Pancreas (tissue), 10 donors: Measurements from ENCODE around the gene HELZ2. TPM values are rescaled to one million over a fixed set of nuclear protein-coding genes. Genes with fewer than 3 reads are reported as not detected.
A peak's percentile ranks its signal among the peaks of the same experiment; 100 is the strongest.

ENCODE experiments used
- ATAC-seq, 4 donors: fragments of 200-7000 bp; cut with Tn5 transposase; one replicate each; pipeline versions ENCODE4 v1.8.0 to v1.9.1; 2020; ENCODE audit warnings: mild to moderate bottlenecking in 4 of 4, moderate library complexity in 4 of 4
- DNase-seq, 6 donors: peaks; one replicate each; pipeline ENCODE4 v3.0.0-alpha.2; 2020
- FAIRE-seq: peaks from 2 replicates; lab custom pipeline; 2012; peaks lifted over from hg19 to GRCh38; lab: Jason Lieb, UNC
- H3K27ac ChIP-seq, 4 donors: fragments of 200-600 bp; sonication (generic); 1 replicate in 3 of 4; 2 replicates in 1 of 4; pipeline versions ENCODE4 v1.5.0 to v1.8.0; 2020
- H3K27me3 ChIP-seq, 4 donors: fragments of 200-600 bp; one replicate each; pipeline ENCODE4 v1.8.0; 2021
- H3K36me3 ChIP-seq, 3 donors: fragments of 200-600 bp; sonication (generic) in 1 of 3; one replicate each; pipeline versions ENCODE4 v1.5.0 to v1.8.0; 2020 to 2021
- H3K4me1 ChIP-seq, 3 donors: fragments of 200-600 bp; one replicate each; pipeline ENCODE4 v1.8.0; 2021
- H3K4me3 ChIP-seq, 4 donors: fragments of 200-600 bp; sonication (generic) in 2 of 4; one replicate each; pipeline versions ENCODE4 v1.5.0 to v1.8.0; 2020 to 2021
- H3K9me3 ChIP-seq, 4 donors: fragments of 200-600 bp; one replicate each; pipeline ENCODE4 v1.8.0; 2021
- CTCF ChIP-seq, 4 donors: fragments of 200-600 bp; sonication (generic) in 3 of 4; IDR thresholded peaks; one replicate each; pipeline versions ENCODE4 v1.5.0 to v1.8.0; 2021; ENCODE audit warnings: antibody characterized with exemption in 4 of 4
- WGBS, 2 donors: extraction: QIAGEN DNeasy Blood & Tissue Kit; methylation state at CpG; one replicate each; pipeline ENCODE4 v1.1.7; 2013; 5-methylcytosine and 5-hydroxymethylcytosine counted together
- intact Hi-C, 3 donors: fragments of 100-400 bp; cut with DNase I; formaldehyde crosslinking; loops; one replicate each; pipeline versions ENCODE4 v1.11.1 to v1.14.2; 2022
- polyA plus RNA-seq, 2 donors: library from polyadenylated mRNA; stranded (reverse); fragments of 200-250 nt; gene quantifications; one replicate each; pipeline ENCODE4 v1.2.3, GENCODE V29; 2013
- total RNA-seq, 6 donors: library from RNA; stranded (reverse); fragmentation: NEBNext Ultra II Directional in 4 of 6; extraction: Animal tissue kit (Norgen Biotek cat#: 25700) in 4 of 6; gene quantifications; one replicate each; pipeline versions ENCODE4 v1.2.1 to v1.2.4, GENCODE V29; 2021 to 2023
- donor health status: healthy with polysubstance abuse.
- donor health status: DM: no; HTN: no; CAD: no; lungs with moderate emphysema.
- donor health status: DM: no; HTN: no; CAD: no.
- donor health status: control.
- donor health status: control.
- donor health status: Bipolar disorder and iron deficiency.
- donor health status: DM: yes; HTN: yes; CAD: no.
- donor health status: DM: no; HTN: no; CAD: no.
- donor health status: DM: no; HTN: no; CAD: no.
- donor health status: DM: yes; HTN: yes; CAD: no.

Gene HELZ2
- total and polyA plus RNA-seq, 8 donors = 6.5 to 23.4 (median 13.0) TPM

GRCh38 chr20:63544958-63545516 lies 29.0 kb downstream of the HELZ2 start:
- no peak for DNase-seq
- ATAC-seq = peak in 2 of 4 donors; percentile 5 to 12
- no peak for TF ChIP-seq CTCF (IDR thresholded peaks at IDR 0.05)

GRCh38 chr20:63544241-63544957 lies 29.6 kb downstream of the HELZ2 start:
- no peak overlapping the region for H3K27ac ChIP-seq
- FAIRE-seq (no peak), ATAC-seq (no peak), DNase-seq (no peak)
- intact Hi-C loops = loop anchor here in 1 of 3 donors (10.0 kb wide), 1 partner anchor 420 kb away; the partner anchor contains the start of gene ZNF512B
- H3K27me3 ChIP-seq = no peaks in the 10 kb centered on the region
- TF ChIP-seq CTCF (IDR thresholded peaks at IDR 0.05) = no peak
- H3K36me3 ChIP-seq = no peaks in the 10 kb centered on the region
- 59 to 62% methylated on average over 27 of the region's 27 CpGs for WGBS, 2 donors
- no peaks in the 10 kb centered on the region for H3K4me1 ChIP-seq
- no peaks in the 10 kb centered on the region for H3K9me3 ChIP-seq
- H3K4me3 ChIP-seq = no peak overlapping the region

More at GRCh38 chr20:63544958-63545516, 29.0 kb downstream of the HELZ2 start:
- no peak overlapping the region for H3K27ac ChIP-seq
- no peaks in the 10 kb centered on the region for H3K27me3 ChIP-seq
- 57 to 71% methylated on average over 19 of the region's 19 CpGs for WGBS, 2 donors
- no peaks in the 10 kb centered on the region for H3K4me1 ChIP-seq
- H3K4me3 ChIP-seq = no peak overlapping the region
- H3K9me3 ChIP-seq = no peaks in the 10 kb centered on the region
- intact Hi-C loops = loop anchor here in 1 of 3 donors (10.0 kb wide), 1 partner anchor 420 kb away; the partner anchor contains the start of gene ZNF512B
- FAIRE-seq = no peak
- no peaks in the 10 kb centered on the region for H3K36me3 ChIP-seq

GRCh38 chr20:63543733-63544132 lies 30.3 kb downstream of the HELZ2 start:
- FAIRE-seq = no peak
- H3K9me3 ChIP-seq = no peaks in the 10 kb centered on the region
- no peak overlapping the region for H3K27ac ChIP-seq
- no peak overlapping the region for H3K4me3 ChIP-seq
- 67 to 73% methylated on average over 6 of the region's 6 CpGs for WGBS, 2 donors
- no peaks in the 10 kb centered on the region for H3K27me3 ChIP-seq
- intact Hi-C loops = loop anchor here in 1 of 3 donors (10.0 kb wide), 1 partner anchor 421 kb away; the partner anchor contains the start of gene ZNF512B
- H3K36me3 ChIP-seq = no peaks in the 10 kb centered on the region
- peaks cover 3 to 6% (median 4%) of the 10 kb centered on the region in 3 donors for H3K4me1 ChIP-seq
- no peak for ATAC-seq
- DNase-seq = no peak
- TF ChIP-seq CTCF (IDR thresholded peaks at IDR 0.05) = no peak

- WGBS, 2 donors = 83 to 89% methylated on average over 10 of the region's 10 CpGs
- H3K4me3 ChIP-seq = no peak overlapping the region
- H3K4me1 ChIP-seq = peaks cover 3 to 10% (median 4%) of the 10 kb centered on the region in 3 donors
- intact Hi-C loops = loop anchor here in 1 of 3 donors (10.0 kb wide), 1 partner anchor 422 kb away; the partner anchor contains the start of gene ZNF512B
- H3K27ac ChIP-seq = no peak overlapping the region
- no peak for DNase-seq
- H3K27me3 ChIP-seq = no peaks in the 10 kb centered on the region
- FAIRE-seq = no peak
- TF ChIP-seq CTCF (IDR thresholded peaks at IDR 0.05) = no peak
- no peak for ATAC-seq
- H3K9me3 ChIP-seq = no peaks in the 10 kb centered on the region
- H3K36me3 ChIP-seq = no peaks in the 10 kb centered on the region
Measured at GRCh38 chr20:63543131-63543530, 30.9 kb downstream of the HELZ2 start.
